Measurements from ENCODE around the gene TMTC2. TPM values are rescaled to one million over a fixed set of nuclear protein-coding genes. Genes with fewer than 3 reads are reported as not detected.

TMTC2 gene
- total and polyA plus RNA-seq, 2 experiments from 2014 or later = 0.36 to 5.6 TPM

GRCh38 chr12:82783435-82783834, 96.7 kb downstream of the TMTC2 start:
- Histone ChIP-seq H3K4me3 (no peak overlapping the region), H3K79me2 (ENCODE audit: insufficient read depth) (no peaks in the 10 kb centered on the region), H4K20me1 (ENCODE audit: insufficient read depth) (no peaks in the 10 kb centered on the region), H3K4me2 (ENCODE audit: unreplicated experiment) (no peak overlapping the region), H3K27me3 (replicated peaks; ENCODE audit: insufficient read depth) (no peaks in the 10 kb centered on the region), H3K36me3 (ENCODE audit: low read depth) (no peaks in the 10 kb centered on the region), H3K27ac (no peak overlapping the region), H3K9ac (no peak overlapping the region), H2AFZ (no peak overlapping the region), H3K4me1 (ENCODE audit: insufficient read depth) (no peaks in the 10 kb centered on the region), H3K9me3 (ENCODE audit: low read depth) (no peaks in the 10 kb centered on the region), H3K9me2 (ENCODE audit: insufficient read depth) (no peaks in the 10 kb centered on the region), H3F3A (ENCODE audit: insufficient read depth) (no peaks in the 10 kb centered on the region)
- no peak for DNase-seq
- WGBS, 2 experiments (ENCODE audit: low coverage in 1 of 2, low lambda C conversion rate in 2 of 2, missing lambda C conversion rate in 2 of 2) = 79 to 89% methylated on average over 2 of the region's 2 CpGs
- in situ Hi-C loops (cut with MboI) = no loop called here
- TF ChIP-seq EZH2phosphoT487 (IDR thresholded peaks at IDR 0.05; ENCODE audit: insufficient read depth, low read depth) (no peak), EZH2 (IDR thresholded peaks at IDR 0.05; ENCODE audit: insufficient read depth, poor library complexity, severe bottlenecking) (no peak)

- Histone ChIP-seq H3K9me2 (ENCODE audit: insufficient read depth) (no peaks in the 10 kb centered on the region), H3K27ac (no peak overlapping the region), H3K4me2 (ENCODE audit: unreplicated experiment) (no peak overlapping the region), H3K79me2 (ENCODE audit: insufficient read depth) (no peaks in the 10 kb centered on the region), H3K9me3 (ENCODE audit: low read depth) (no peaks in the 10 kb centered on the region), H3K9ac (no peak overlapping the region), H2AFZ (no peak overlapping the region), H3K27me3 (replicated peaks; ENCODE audit: insufficient read depth) (no peaks in the 10 kb centered on the region), H3F3A (ENCODE audit: insufficient read depth) (no peaks in the 10 kb centered on the region), H3K4me3 (no peak overlapping the region), H3K4me1 (ENCODE audit: insufficient read depth) (no peaks in the 10 kb centered on the region), H3K36me3 (ENCODE audit: low read depth) (no peaks in the 10 kb centered on the region), H4K20me1 (ENCODE audit: insufficient read depth) (no peaks in the 10 kb centered on the region)
- 93 to 94% methylated on average over 1 of the region's 1 CpG for WGBS, 2 experiments (ENCODE audit: low coverage in 1 of 2, low lambda C conversion rate in 2 of 2, missing lambda C conversion rate in 2 of 2)
- DNase-seq = no peak
- in situ Hi-C loops (cut with MboI) = no loop called here
- TF ChIP-seq EZH2 (IDR thresholded peaks at IDR 0.05; ENCODE audit: insufficient read depth, poor library complexity, severe bottlenecking) = no peak
- TF ChIP-seq EZH2phosphoT487 (IDR thresholded peaks at IDR 0.05; ENCODE audit: insufficient read depth, low read depth) = no peak
Observed at GRCh38 chr12:82787016-82787415, 100.3 kb downstream of the TMTC2 start.

- Histone ChIP-seq H3K4me2 (ENCODE audit: unreplicated experiment) (no peak overlapping the region), H3K4me3 (no peak overlapping the region), H2AFZ (no peak overlapping the region), H4K20me1 (ENCODE audit: insufficient read depth) (no peaks in the 10 kb centered on the region), H3K79me2 (ENCODE audit: insufficient read depth) (no peaks in the 10 kb centered on the region), H3K9me3 (ENCODE audit: low read depth) (no peaks in the 10 kb centered on the region), H3K27me3 (replicated peaks; ENCODE audit: insufficient read depth) (no peaks in the 10 kb centered on the region), H3K9ac (no peak overlapping the region), H3K27ac (no peak overlapping the region), H3F3A (ENCODE audit: insufficient read depth) (no peaks in the 10 kb centered on the region), H3K9me2 (ENCODE audit: insufficient read depth) (no peaks in the 10 kb centered on the region), H3K4me1 (ENCODE audit: insufficient read depth) (no peaks in the 10 kb centered on the region), H3K36me3 (ENCODE audit: low read depth) (no peaks in the 10 kb centered on the region)
- no peak for DNase-seq
- no peak for TF ChIP-seq EZH2phosphoT487 (IDR thresholded peaks at IDR 0.05; ENCODE audit: insufficient read depth, low read depth)
- no peak for TF ChIP-seq EZH2 (IDR thresholded peaks at IDR 0.05; ENCODE audit: insufficient read depth, poor library complexity, severe bottlenecking)
- in situ Hi-C loops (cut with MboI) = no loop called here
Observed at GRCh38 chr12:82788594-82788993, 101.9 kb downstream of the TMTC2 start.

GRCh38 chr12:82789674-82790073, 103.0 kb downstream of the TMTC2 start:
- no peaks in the 10 kb centered on the region for H3K79me2 ChIP-seq (ENCODE audit: insufficient read depth)
- no peaks in the 10 kb centered on the region for H3K36me3 ChIP-seq (ENCODE audit: low read depth)
- H3K4me3 ChIP-seq = no peak overlapping the region
- no peaks in the 10 kb centered on the region for H3K9me3 ChIP-seq (ENCODE audit: low read depth)
- in situ Hi-C loops (cut with MboI) = no loop called here
- no peak overlapping the region for H3K9ac ChIP-seq
- no peaks in the 10 kb centered on the region for H3K9me2 ChIP-seq (ENCODE audit: insufficient read depth)
- H3K27ac ChIP-seq = no peak overlapping the region
- no peaks in the 10 kb centered on the region for H3K27me3 ChIP-seq (replicated peaks; ENCODE audit: insufficient read depth)
- no peaks in the 10 kb centered on the region for H3K4me1 ChIP-seq (ENCODE audit: insufficient read depth)
- no peaks in the 10 kb centered on the region for H3F3A ChIP-seq (ENCODE audit: insufficient read depth)
- H2AFZ ChIP-seq = no peak overlapping the region
- H4K20me1 ChIP-seq (ENCODE audit: insufficient read depth) = no peaks in the 10 kb centered on the region
- DNase-seq = no peak
- TF ChIP-seq EZH2phosphoT487 (IDR thresholded peaks at IDR 0.05; ENCODE audit: insufficient read depth, low read depth) = no peak
- TF ChIP-seq EZH2 (IDR thresholded peaks at IDR 0.05; ENCODE audit: insufficient read depth, poor library complexity, severe bottlenecking) = no peak
- no peak overlapping the region for H3K4me2 ChIP-seq (ENCODE audit: unreplicated experiment)

- in situ Hi-C loops (cut with MboI) = no loop called here
- DNase-seq = no peak
- Histone ChIP-seq H2AFZ (no peak overlapping the region), H4K20me1 (ENCODE audit: insufficient read depth) (no peaks in the 10 kb centered on the region), H3K9me3 (ENCODE audit: low read depth) (no peaks in the 10 kb centered on the region), H3K27ac (no peak overlapping the region), H3K79me2 (ENCODE audit: insufficient read depth) (no peaks in the 10 kb centered on the region), H3K9ac (no peak overlapping the region), H3K4me2 (ENCODE audit: unreplicated experiment) (no peak overlapping the region), H3K27me3 (replicated peaks; ENCODE audit: insufficient read depth) (no peaks in the 10 kb centered on the region), H3F3A (ENCODE audit: insufficient read depth) (no peaks in the 10 kb centered on the region), H3K4me3 (no peak overlapping the region), H3K4me1 (ENCODE audit: insufficient read depth) (no peaks in the 10 kb centered on the region), H3K9me2 (ENCODE audit: insufficient read depth) (no peaks in the 10 kb centered on the region), H3K36me3 (ENCODE audit: low read depth) (no peaks in the 10 kb centered on the region)
- no peak for TF ChIP-seq EZH2 (IDR thresholded peaks at IDR 0.05; ENCODE audit: insufficient read depth, poor library complexity, severe bottlenecking)
- TF ChIP-seq EZH2phosphoT487 (IDR thresholded peaks at IDR 0.05; ENCODE audit: insufficient read depth, low read depth) = no peak
- 79 to 82% methylated on average over 8 of the region's 8 CpGs for WGBS, 2 experiments (ENCODE audit: low coverage in 1 of 2, low lambda C conversion rate in 2 of 2, missing lambda C conversion rate in 2 of 2)
Observed at GRCh38 chr12:82793751-82794281, 107.1 kb downstream of the TMTC2 start.

Data from GM23248 (cell line).